Common myeloid progenitor, CD34-positive (primary cell): Measurements from ENCODE around the gene SDK2. TPM values are rescaled to one million over a fixed set of nuclear protein-coding genes. Genes with fewer than 3 reads are reported as not detected.

Source experiments
- CTCF ChIA-PET: fragments of 350-600 bp; sonication (Branson Sonifier 250); formaldehyde crosslinking; loops from one replicate; lab custom pipeline; 2021; ENCODE audit warnings: antibody characterized with exemption; lab: Charles Lee
- POLR2A ChIA-PET: fragments of 350-600 bp; sonication (Branson Sonifier 250); formaldehyde crosslinking; loops from one replicate; lab custom pipeline; 2021; ENCODE audit warnings: antibody characterized with exemption; lab: Charles Lee
- DNase-seq, 3 donors: peaks; one replicate each; pipeline versions ENCODE4 v3.0.0 to v3.0.0-alpha.2; 2013
- H3K27ac ChIP-seq, 2 experiments: 1 replicate in 1 of 2; 2 replicates in 1 of 2; pipeline ENCODE4 v1.7.0; 2013; ENCODE audit warnings: inconsistent platforms in 2 of 2, low read length in 2 of 2, mild to moderate bottlenecking in 2 of 2, low read depth in 1 of 2, moderate library complexity in 1 of 2; ENCODE audit not compliant: severe bottlenecking in 2 of 2, insufficient read depth in 1 of 2, poor library complexity in 1 of 2
- H3K27me3 ChIP-seq, 5 experiments: replicated peaks in 2 of 5; 1 replicate in 3 of 5; 2 replicates in 2 of 5; pipeline versions ENCODE4 v1.6.1 to v1.7.0; 2013; ENCODE audit warnings: low read length in 4 of 5, mild to moderate bottlenecking in 2 of 5, moderate library complexity in 2 of 5, inconsistent platforms in 1 of 5; ENCODE audit not compliant: insufficient read depth in 5 of 5, control insufficient read depth in 4 of 5
- H3K36me3 ChIP-seq, 4 experiments: 1 replicate in 2 of 4; 2 replicates in 2 of 4; pipeline versions ENCODE4 v1.6.1 to v1.7.0; 2013; ENCODE audit warnings: low read length in 3 of 4, control low read depth in 1 of 4, mild to moderate bottlenecking in 1 of 4; ENCODE audit not compliant: control insufficient read depth in 4 of 4, insufficient read depth in 4 of 4
- H3K4me1 ChIP-seq, 4 experiments: 1 replicate in 3 of 4; 2 replicates in 1 of 4; pipeline versions ENCODE4 v1.6.1 to v1.7.1; 2013; ENCODE audit warnings: low read length in 3 of 4, mild to moderate bottlenecking in 3 of 4, control low read depth in 1 of 4, inconsistent platforms in 1 of 4, moderate library complexity in 1 of 4; ENCODE audit not compliant: control insufficient read depth in 4 of 4, insufficient read depth in 4 of 4; ENCODE audit errors: control extremely low read depth in 1 of 4
- H3K4me3 ChIP-seq, 7 experiments: 1 replicate in 4 of 7; 2 replicates in 3 of 7; pipeline versions ENCODE4 v1.5.1 to v1.7.0; 2013; ENCODE audit warnings: mild to moderate bottlenecking in 7 of 7, low read length in 6 of 7, moderate library complexity in 6 of 7, inconsistent platforms in 2 of 7, low read depth in 2 of 7, control low read depth in 1 of 7; ENCODE audit not compliant: insufficient read depth in 4 of 7, control insufficient read depth in 1 of 7; ENCODE audit errors: extremely low read depth in 1 of 7
- H3K9me3 ChIP-seq, 5 experiments: 1 replicate in 4 of 5; 2 replicates in 1 of 5; pipeline versions ENCODE4 v1.6.1 to v1.7.1; 2013; ENCODE audit warnings: low read length in 4 of 5, mild to moderate bottlenecking in 2 of 5, inconsistent platforms in 1 of 5, low read depth in 1 of 5, moderate library complexity in 1 of 5; ENCODE audit not compliant: control insufficient read depth in 4 of 5, insufficient read depth in 2 of 5; ENCODE audit errors: control extremely low read depth in 1 of 5
- WGBS: methylation state at CpG from one replicate; pipeline ENCODE4 v1.1.5; 2013; ENCODE audit not compliant: insufficient coverage; 5-methylcytosine and 5-hydroxymethylcytosine counted together
- polyA plus RNA-seq: library from polyadenylated mRNA; unstranded; fragments of 120-200 nt; gene quantifications from one replicate; pipeline ENCODE4 v1.2.1, GENCODE V29; 2013

The SDK2 gene
- polyA plus RNA-seq: 3.5 TPM

- H3K4me3 ChIP-seq: peak within 1 kb of the TSS; percentile 15 to 83 (median 71)
- peaks cover 0 to 48% (median 8%) of the 10 kb centered on the region in 5 experiments for H3K27me3 ChIP-seq
- POLR2A ChIA-PET: no interaction called here
- no peaks in the 10 kb centered on the region for H3K9me3 ChIP-seq
- no peaks in the 10 kb centered on the region for H3K36me3 ChIP-seq
- CTCF ChIA-PET: interaction anchor here (1.0 to 4.1 kb wide), 4 partner anchors 51 to 214 kb away, joined by 3 to 28 read pairs (median 14); no protein-coding TSS in a partner anchor
- DNase-seq: peak in 2 of 3 donors; percentile 51 to 52
- no peak within 1 kb of the TSS for H3K27ac ChIP-seq
- H3K4me1 ChIP-seq: peaks cover 2 to 36% (median 23%) of the 10 kb centered on the region in 4 experiments
- WGBS: under 1% methylated on average over 91 of the region's 105 CpGs
Measured at GRCh38 chr17:73644145-73645049, at the start of gene SDK2. TSS of gene SDK2 (minus strand) at chr17:73644445. CDS start at chr17:73644088, 357 bp downstream.

- CTCF ChIA-PET: interaction anchor here (1.7 kb wide), 1 partner anchor 18 kb away, joined by 4 read pairs; no protein-coding TSS in a partner anchor
- 99% methylated on average over 11 of the region's 12 CpGs for WGBS
- Histone ChIP-seq H3K36me3 (no peaks in the 10 kb centered on the region), H3K4me1 (peaks cover 0 to 9% (median 4%) of the 10 kb centered on the region in 4 experiments), H3K27me3 (no peaks in the 10 kb centered on the region), H3K27ac (no peak overlapping the region), H3K9me3 (peaks cover 0 to 9% (median 0%) of the 10 kb centered on the region in 5 experiments), H3K4me3 (no peak overlapping the region)
- no peak for DNase-seq
- POLR2A ChIA-PET: no interaction called here
Measured at GRCh38 chr17:73693071-73693470, 48.8 kb upstream of the SDK2 start.

- peaks cover 0 to 9% (median 0%) of the 10 kb centered on the region in 5 experiments for H3K9me3 ChIP-seq
- H3K4me3 ChIP-seq: no peak overlapping the region
- no peaks in the 10 kb centered on the region for H3K27me3 ChIP-seq
- peaks cover 0 to 9% (median 4%) of the 10 kb centered on the region in 4 experiments for H3K4me1 ChIP-seq
- ChIA-PET CTCF (interaction anchor here (0.8 to 1.3 kb wide), 2 partner anchors 18 to 145 kb away, joined by 3 to 4 read pairs; no protein-coding TSS in a partner anchor), POLR2A (interaction anchor here (1.0 kb wide), 1 partner anchor 9 kb away, joined by 3 read pairs; no protein-coding TSS in a partner anchor)
- 43% methylated on average over 8 of the region's 10 CpGs for WGBS
- no peaks in the 10 kb centered on the region for H3K36me3 ChIP-seq
- DNase-seq: peak in 1 of 3 donors; percentile 10
- no peak overlapping the region for H3K27ac ChIP-seq
Measured at GRCh38 chr17:73691321-73691766, 47.1 kb upstream of the SDK2 start.

GRCh38 chr17:73690676-73691075 lies 46.4 kb upstream of the SDK2 start:
- 96% methylated on average over 8 of the region's 10 CpGs for WGBS
- no peak for DNase-seq
- H3K4me1 ChIP-seq: peaks cover 0 to 9% (median 4%) of the 10 kb centered on the region in 4 experiments

GRCh38 chr17:73689596-73690275 lies 45.5 kb upstream of the SDK2 start:
- CTCF ChIA-PET: no interaction called here
- no peak overlapping the region for H3K4me3 ChIP-seq
- WGBS: 90% methylated on average over 12 of the region's 13 CpGs
- no peaks in the 10 kb centered on the region for H3K36me3 ChIP-seq
- peaks cover 0 to 9% (median 4%) of the 10 kb centered on the region in 4 experiments for H3K4me1 ChIP-seq
- DNase-seq: no peak
- POLR2A ChIA-PET: no interaction called here
- no peaks in the 10 kb centered on the region for H3K27me3 ChIP-seq
- no peak overlapping the region for H3K27ac ChIP-seq
- peaks cover 0 to 11% (median 0%) of the 10 kb centered on the region in 5 experiments for H3K9me3 ChIP-seq

More at GRCh38 chr17:73690676-73691075, 46.4 kb upstream of the SDK2 start:
- POLR2A ChIA-PET: interaction anchor here (1.0 kb wide), 1 partner anchor 8 kb away, joined by 3 read pairs; no protein-coding TSS in a partner anchor
- peaks cover 0 to 11% (median 0%) of the 10 kb centered on the region in 5 experiments for H3K9me3 ChIP-seq
- H3K4me3 ChIP-seq: no peak overlapping the region
- no peaks in the 10 kb centered on the region for H3K36me3 ChIP-seq
- CTCF ChIA-PET: interaction anchor here (0.8 to 1.3 kb wide), 2 partner anchors 19 to 146 kb away, joined by 3 to 4 read pairs; no protein-coding TSS in a partner anchor
- no peaks in the 10 kb centered on the region for H3K27me3 ChIP-seq
- H3K27ac ChIP-seq: no peak overlapping the region

GRCh38 chr17:73686961-73687360 lies 42.7 kb upstream of the SDK2 start:
- DNase-seq: no peak
- Histone ChIP-seq H3K27ac (no peak overlapping the region), H3K9me3 (peaks cover 0 to 8% (median 0%) of the 10 kb centered on the region in 5 experiments), H3K4me1 (peaks cover 0 to 9% (median 4%) of the 10 kb centered on the region in 4 experiments), H3K27me3 (no peaks in the 10 kb centered on the region), H3K36me3 (no peaks in the 10 kb centered on the region), H3K4me3 (no peak overlapping the region)
- ChIA-PET CTCF (interaction anchor here (1.6 kb wide), 1 partner anchor 13 kb away, joined by 4 read pairs; no protein-coding TSS in a partner anchor), POLR2A (no interaction called here)
- 86% methylated on average over 3 of the region's 3 CpGs for WGBS
